SK-N-SH (cell line): ENCODE measurements around the gene PLA2G1B. TPM values are rescaled to one million over a fixed set of nuclear protein-coding genes. Genes with fewer than 3 reads are reported as not detected.
A peak's percentile ranks its signal among the peaks of the same experiment; 100 is the strongest.

Experiments used
- CTCF ChIA-PET: fragments of 300-600, 350-600 bp; formaldehyde crosslinking; extraction: SDS; loops from one replicate; lab custom pipeline; 2021; lab: Yijun Ruan, JAX
- POLR2A ChIA-PET: fragments of 350-600 bp; sonication (Branson Sonifier 250); formaldehyde crosslinking; extraction: SDS; loops from one replicate; lab custom pipeline; 2020; ENCODE audit warnings: antibody characterized with exemption, inconsistent platforms; lab: Yijun Ruan, JAX
- DNase-seq: peaks from one replicate; pipeline ENCODE4 v3.0.0; 2012
- H2AFZ ChIP-seq: fragments of 200-600 bp; sonication (generic); 2 replicates; pipeline ENCODE4 v1.8.1; 2016; ENCODE audit warnings: antibody characterized with exemption, mild to moderate bottlenecking, low read depth
- H3F3A ChIP-seq: fragments of 200-600 bp; sonication (generic); replicated peaks from 2 replicates; pipeline ENCODE3; 2016; ENCODE audit warnings: antibody characterized with exemption, mild to moderate bottlenecking; ENCODE audit not compliant: insufficient read depth
- H3K27ac ChIP-seq, 2 experiments: fragments of 200-500 bp in 1 of 2; fragments of 200-600 bp in 1 of 2; sonication (Bioruptor generic) in 1 of 2; sonication (generic), shearing (Covaris generic) in 1 of 2; 2 replicates each; pipeline versions ENCODE4 v1.5.1 to v1.6.1; 2014 to 2016; ENCODE audit warnings: low read depth in 2 of 2, inconsistent platforms in 1 of 2, low read length in 1 of 2, mild to moderate bottlenecking in 1 of 2, mixed read lengths in 1 of 2
- H3K27me3 ChIP-seq: fragments of 200-600 bp; sonication (generic), shearing (Covaris generic); 2 replicates; pipeline ENCODE4 v1.6.1; 2016; ENCODE audit warnings: mixed run types; ENCODE audit not compliant: insufficient read depth
- H3K36me3 ChIP-seq, 2 experiments: fragments of 200-500 bp in 1 of 2; fragments of 200-600 bp in 1 of 2; sonication (Bioruptor generic) in 1 of 2; sonication (generic) in 1 of 2; replicated peaks in 1 of 2; 2 replicates each; pipeline versions ENCODE3 to v1.5.1; 2014 to 2016; ENCODE audit warnings: low read length in 1 of 2, mild to moderate bottlenecking in 1 of 2; ENCODE audit not compliant: insufficient read depth in 2 of 2, control insufficient read depth in 1 of 2
- H3K4me1 ChIP-seq, 2 experiments: fragments of 200-500 bp in 1 of 2; fragments of 200-600 bp in 1 of 2; sonication (Bioruptor generic) in 1 of 2; sonication (generic), shearing (Covaris generic) in 1 of 2; 2 replicates each; pipeline versions ENCODE4 v1.5.1 to v1.6.1; 2014 to 2016; ENCODE audit warnings: low read depth in 1 of 2, low read length in 1 of 2, mixed run types in 1 of 2; ENCODE audit not compliant: insufficient read depth in 2 of 2, control insufficient read depth in 1 of 2
- H3K4me2 ChIP-seq: fragments of 200-600 bp; sonication (generic), shearing (Covaris generic); 2 replicates; pipeline ENCODE4 v1.6.1; 2017; ENCODE audit warnings: mixed run types
- H3K4me3 ChIP-seq, 2 experiments: fragments of 200-500 bp in 1 of 2; fragments of 200-600 bp in 1 of 2; sonication (Bioruptor generic) in 1 of 2; sonication (generic), shearing (Covaris generic) in 1 of 2; 2 replicates each; pipeline versions ENCODE4 v1.5.1 to v1.8.1; 2014 to 2016; ENCODE audit warnings: low read depth in 2 of 2, inconsistent platforms in 1 of 2, low read length in 1 of 2, mild to moderate bottlenecking in 1 of 2, mixed read lengths in 1 of 2, moderate library complexity in 1 of 2
- H3K79me2 ChIP-seq: fragments of 200-600 bp; sonication (generic); 2 replicates; pipeline ENCODE4 v1.8.1; 2017; ENCODE audit warnings: mild to moderate bottlenecking; ENCODE audit not compliant: insufficient read depth
- H3K9ac ChIP-seq: fragments of 200-600 bp; sonication (generic); 2 replicates; pipeline ENCODE4 v1.6.1; 2017; ENCODE audit warnings: mixed run types
- H3K9me2 ChIP-seq: fragments of 200-600 bp; sonication (generic); 2 replicates; pipeline ENCODE4 v1.6.1; 2017; ENCODE audit warnings: mixed run types
- H3K9me3 ChIP-seq: fragments of 200-600 bp; sonication (generic); 2 replicates; pipeline ENCODE4 v1.6.1; 2017; ENCODE audit warnings: mixed run types, mild to moderate bottlenecking, moderate library complexity
- H4K20me1 ChIP-seq: fragments of 200-600 bp; sonication (generic); 2 replicates; pipeline ENCODE4 v1.6.1; 2017; ENCODE audit warnings: mild to moderate bottlenecking, mixed run types; ENCODE audit not compliant: insufficient read depth
- CTCF ChIP-seq: fragments of 200-600 bp; sonication (generic); IDR thresholded peaks from 2 replicates; pipeline ENCODE4 v1.6.1; 2017; ENCODE audit warnings: antibody characterized with exemption, mild to moderate bottlenecking, moderate library complexity
- ELF1 ChIP-seq: IDR thresholded peaks from 2 replicates; pipeline ENCODE4 v1.4.0; 2012
- EP300 ChIP-seq, 2 experiments: IDR thresholded peaks; 2 replicates each; pipeline versions ENCODE4 v1.4.0 to v1.6.1; 2012; ENCODE audit warnings: borderline replicate concordance in 1 of 2, low read depth in 1 of 2, low read length in 1 of 2
- FOXJ3 ChIP-seq: sonication (generic); formaldehyde crosslinking; IDR thresholded peaks from 2 replicates; pipeline ENCODE4 v1.5.1; 2020; ENCODE audit warnings: mild to moderate bottlenecking, missing genetic modification reagents
- FOXM1 ChIP-seq: IDR thresholded peaks from 2 replicates; pipeline ENCODE4 v1.4.0; 2012; ENCODE audit warnings: low read depth, mild to moderate bottlenecking
- MXI1 ChIP-seq: IDR thresholded peaks from 2 replicates; pipeline ENCODE4 v1.6.1; 2012; ENCODE audit warnings: mild to moderate bottlenecking, low read depth, low read length, improper control_type of control experiment
- NFIC ChIP-seq: IDR thresholded peaks from 2 replicates; pipeline ENCODE4 v1.4.0; 2012; ENCODE audit warnings: borderline replicate concordance
- PBX3 ChIP-seq: IDR thresholded peaks from 2 replicates; pipeline ENCODE4; 2012
- RAD21 ChIP-seq: IDR thresholded peaks from 2 replicates; pipeline ENCODE4 v1.6.1; 2012; ENCODE audit warnings: mild to moderate bottlenecking, low read length
- RFX5 ChIP-seq: IDR thresholded peaks from 2 replicates; pipeline ENCODE4 v1.6.1; 2012; ENCODE audit warnings: mild to moderate bottlenecking, improper control_type of control experiment, low read length
- RXRA ChIP-seq: IDR thresholded peaks from 2 replicates; pipeline ENCODE4 v1.4.0; 2012; ENCODE audit warnings: low read depth, mild to moderate bottlenecking, borderline replicate concordance
- SMC3 ChIP-seq: IDR thresholded peaks from 2 replicates; pipeline ENCODE4 v1.6.1; 2012; ENCODE audit warnings: low read depth, low read length, improper control_type of control experiment
- TAF1 ChIP-seq: IDR thresholded peaks from 2 replicates; pipeline ENCODE4 v1.6.1; 2012; ENCODE audit warnings: low read depth, mild to moderate bottlenecking, low read length, moderate library complexity, borderline replicate concordance
- TCF12 ChIP-seq: IDR thresholded peaks from 2 replicates; pipeline ENCODE4 v1.4.0; 2012
- TEAD4 ChIP-seq: IDR thresholded peaks from 2 replicates; pipeline ENCODE4 v1.4.0; 2012; ENCODE audit warnings: mild to moderate bottlenecking, borderline replicate concordance; ENCODE audit not compliant: insufficient read depth
- YY1 ChIP-seq: IDR thresholded peaks from 2 replicates; pipeline ENCODE4 v1.4.0; 2012; ENCODE audit warnings: low read depth, mild to moderate bottlenecking
- WGBS: methylation state at CpG from one replicate; pipeline ENCODE4 v1.1.6; 2017; ENCODE audit warnings: low lambda C conversion rate; 5-methylcytosine and 5-hydroxymethylcytosine counted together
- polyA plus RNA-seq, 3 experiments: library from polyadenylated mRNA; depleted of rRNA; stranded (reverse); fragments of >200 nt; gene quantifications; 2 replicates each; pipeline ENCODE4 v1.2.3, GENCODE V29; 2012
- TF ChIP-seq, protein P1 (sequence below): IDR thresholded peaks from 2 replicates; pipeline ENCODE4 v1.4.0; 2012; ENCODE audit warnings: low read depth, borderline replicate concordance
- TF ChIP-seq, protein P2 (sequence below): fragments of 150-350 bp; IDR thresholded peaks from 2 replicates; pipeline ENCODE4 v1.6.1; 2016; ENCODE audit warnings: mild to moderate bottlenecking, low read depth, low read length

The PLA2G1B gene
- polyA plus RNA-seq, 1 of the 3 experiments (the other 2 are of a cell fraction) = not detected

- Histone ChIP-seq H3K36me3 (no peaks in the 10 kb centered on the region), H3K9me3 (no peaks in the 10 kb centered on the region), H4K20me1 (no peaks in the 10 kb centered on the region), H3K27ac (no peak overlapping the region), H3K27me3 (no peaks in the 10 kb centered on the region), H2AFZ (no peak overlapping the region), H3K4me3 (no peak overlapping the region), H3K9me2 (no peaks in the 10 kb centered on the region), H3K9ac (no peak overlapping the region), H3K4me2 (no peak overlapping the region), H3K79me2 (no peaks in the 10 kb centered on the region), H3K4me1 (no peaks in the 10 kb centered on the region), H3F3A (no peaks in the 10 kb centered on the region)
- WGBS = 91% methylated on average over 7 of the region's 11 CpGs
- TF ChIP-seq RXRA = no peak
- POLR2A ChIA-PET = no interaction called here
- CTCF ChIA-PET = interaction anchor here (1.5 kb wide), 1 partner anchor 11 kb away, joined by 5 read pairs; no protein-coding TSS in a partner anchor
- DNase-seq = no peak
These were observed 20.2 kb upstream of the PLA2G1B start for GRCh38 chr12:120347766-120348165.

DNA sequence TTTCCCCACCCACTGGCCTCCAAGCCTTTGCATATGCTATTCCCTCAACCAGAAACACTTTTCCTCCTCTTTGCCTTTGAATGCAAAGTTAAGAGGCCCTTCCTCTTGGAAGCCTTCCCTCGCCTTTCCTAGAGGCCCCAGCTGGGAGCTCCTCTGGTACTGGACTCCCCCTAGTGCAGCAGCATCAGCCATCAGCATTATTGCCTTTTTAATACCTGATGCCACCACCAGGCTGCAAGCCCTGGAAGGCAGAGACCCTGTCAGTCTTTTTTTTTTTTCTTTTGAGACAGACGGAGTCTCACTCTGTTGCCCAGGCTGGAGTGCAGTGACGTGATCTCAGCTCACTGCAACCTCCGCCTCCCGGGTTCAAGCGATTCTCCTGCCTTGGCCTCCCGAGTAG lies 19.1 kb upstream of the PLA2G1B start:
- Histone ChIP-seq H3K4me2 (no peak overlapping the region), H4K20me1 (no peaks in the 10 kb centered on the region), H3K4me1 (no peaks in the 10 kb centered on the region), H3K79me2 (no peaks in the 10 kb centered on the region), H3K9me3 (no peaks in the 10 kb centered on the region), H3K4me3 (no peak overlapping the region), H3K27ac (no peak overlapping the region), H3K27me3 (no peaks in the 10 kb centered on the region), H3K9ac (no peak overlapping the region), H2AFZ (no peak overlapping the region), H3F3A (no peaks in the 10 kb centered on the region), H3K9me2 (no peaks in the 10 kb centered on the region), H3K36me3 (no peaks in the 10 kb centered on the region)
- 89% methylated on average over 7 of the region's 7 CpGs for WGBS
- ChIA-PET POLR2A (no interaction called here), CTCF (interaction anchor here (1.0 kb wide), 1 partner anchor 10 kb away, joined by 5 read pairs; no protein-coding TSS in a partner anchor)
- no peak for DNase-seq
- TF ChIP-seq YY1 (no peak), ELF1 (no peak), CTCF (peak; percentile 12; the same call in 1 of the 2 replicates), NFIC (no peak), TEAD4 (no peak)
- TF ChIP-seq, protein P1, sequence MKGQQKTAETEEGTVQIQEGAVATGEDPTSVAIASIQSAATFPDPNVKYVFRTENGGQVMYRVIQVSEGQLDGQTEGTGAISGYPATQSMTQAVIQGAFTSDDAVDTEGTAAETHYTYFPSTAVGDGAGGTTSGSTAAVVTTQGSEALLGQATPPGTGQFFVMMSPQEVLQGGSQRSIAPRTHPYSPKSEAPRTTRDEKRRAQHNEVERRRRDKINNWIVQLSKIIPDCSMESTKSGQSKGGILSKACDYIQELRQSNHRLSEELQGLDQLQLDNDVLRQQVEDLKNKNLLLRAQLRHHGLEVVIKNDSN = no peak

GRCh38 chr12:120346031-120346430 lies 18.5 kb upstream of the PLA2G1B start:
- Histone ChIP-seq H3K4me2 (no peak overlapping the region), H3K79me2 (no peaks in the 10 kb centered on the region), H3F3A (no peaks in the 10 kb centered on the region), H3K9ac (no peak overlapping the region), H4K20me1 (no peaks in the 10 kb centered on the region), H3K36me3 (no peaks in the 10 kb centered on the region), H3K27ac (no peak overlapping the region), H3K27me3 (no peaks in the 10 kb centered on the region), H3K4me3 (no peak overlapping the region), H2AFZ (no peak overlapping the region), H3K9me3 (no peaks in the 10 kb centered on the region), H3K9me2 (no peaks in the 10 kb centered on the region), H3K4me1 (no peaks in the 10 kb centered on the region)
- no peak for DNase-seq
- ChIA-PET CTCF (interaction anchor here (1.0 kb wide), 1 partner anchor 11 kb away, joined by 5 read pairs; no protein-coding TSS in a partner anchor), POLR2A (no interaction called here)
- WGBS = 89% methylated on average over 11 of the region's 15 CpGs
- TF ChIP-seq PBX3 = no peak
- TF ChIP-seq TAF1 = no peak
- TF ChIP-seq, protein P2, sequence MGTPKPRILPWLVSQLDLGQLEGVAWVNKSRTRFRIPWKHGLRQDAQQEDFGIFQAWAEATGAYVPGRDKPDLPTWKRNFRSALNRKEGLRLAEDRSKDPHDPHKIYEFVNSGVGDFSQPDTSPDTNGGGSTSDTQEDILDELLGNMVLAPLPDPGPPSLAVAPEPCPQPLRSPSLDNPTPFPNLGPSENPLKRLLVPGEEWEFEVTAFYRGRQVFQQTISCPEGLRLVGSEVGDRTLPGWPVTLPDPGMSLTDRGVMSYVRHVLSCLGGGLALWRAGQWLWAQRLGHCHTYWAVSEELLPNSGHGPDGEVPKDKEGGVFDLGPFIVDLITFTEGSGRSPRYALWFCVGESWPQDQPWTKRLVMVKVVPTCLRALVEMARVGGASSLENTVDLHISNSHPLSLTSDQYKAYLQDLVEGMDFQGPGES = no peak
- TF ChIP-seq FOXJ3 (CRISPR knock-in tag) = no peak
- TF ChIP-seq EP300 (IDR thresholded peaks at IDR 0.05; ENCODE audit: borderline replicate concordance in 1 of 2, low read depth in 1 of 2, low read length in 1 of 2) = no peak
- TF ChIP-seq RAD21 = no peak
- TF ChIP-seq TEAD4 = no peak
- no peak for TF ChIP-seq MXI1
- TF ChIP-seq RFX5 = no peak
- TF ChIP-seq SMC3 = no peak
- no peak for TF ChIP-seq TCF12
- TF ChIP-seq FOXM1 = no peak
